Nephron (organoid): ENCODE measurements around the gene SPOCK2.
"Not testable (repeated sequence)": the region's sequence is repeated elsewhere in the genome, so short reads cannot be mapped to it uniquely, and the experiment has no call there.

ENCODE experiments used
- H3K27ac Mint-ChIP-seq, 3 experiments: 2 replicates each; pipeline ENCODE4 v1.8.0; 2020; ENCODE audit warnings: mixed read lengths in 3 of 3, mild to moderate bottlenecking in 2 of 3, moderate library complexity in 1 of 3
- H3K27me3 Mint-ChIP-seq: 2 replicates; pipeline ENCODE4 v1.8.0; 2021; ENCODE audit warnings: low read depth, mild to moderate bottlenecking, moderate library complexity, mixed read lengths
- H3K36me3 Mint-ChIP-seq: 2 replicates; pipeline ENCODE4 v1.8.0; 2020; ENCODE audit warnings: low read depth, mixed read lengths
- H3K4me1 Mint-ChIP-seq: 2 replicates; pipeline ENCODE4 v1.8.0; 2020; ENCODE audit warnings: mixed read lengths
- H3K4me3 Mint-ChIP-seq, 3 experiments: 2 replicates each; pipeline ENCODE4 v1.8.0; 2020; ENCODE audit warnings: mild to moderate bottlenecking in 3 of 3, mixed read lengths in 3 of 3, moderate library complexity in 2 of 3
- H3K9me3 Mint-ChIP-seq: 2 replicates; pipeline ENCODE4 v1.8.0; 2020; ENCODE audit warnings: mixed read lengths
- TF ChIP-seq, protein P1 (sequence below), 3 experiments: fragments of 200-600 bp; sonication (generic); IDR thresholded peaks; one replicate each; pipeline ENCODE4 v1.5.0; 2021; ENCODE audit warnings: antibody characterized with exemption in 3 of 3; ENCODE audit not compliant: unreplicated experiment in 3 of 3

The SPOCK2 gene

GRCh38 chr10:72110673-72111401 lies 22.5 kb upstream of the SPOCK2 start:
- H3K4me1 Mint-ChIP-seq, result peaks cover 50% of the 10 kb centered on the region
- peaks cover 23% of the 10 kb centered on the region for H3K36me3 Mint-ChIP-seq
- no peak overlapping the region for H3K4me3 Mint-ChIP-seq
- no peaks in the 10 kb centered on the region for H3K27me3 Mint-ChIP-seq
- peaks cover 4% of the 10 kb centered on the region for H3K9me3 Mint-ChIP-seq
- TF ChIP-seq, protein P1, sequence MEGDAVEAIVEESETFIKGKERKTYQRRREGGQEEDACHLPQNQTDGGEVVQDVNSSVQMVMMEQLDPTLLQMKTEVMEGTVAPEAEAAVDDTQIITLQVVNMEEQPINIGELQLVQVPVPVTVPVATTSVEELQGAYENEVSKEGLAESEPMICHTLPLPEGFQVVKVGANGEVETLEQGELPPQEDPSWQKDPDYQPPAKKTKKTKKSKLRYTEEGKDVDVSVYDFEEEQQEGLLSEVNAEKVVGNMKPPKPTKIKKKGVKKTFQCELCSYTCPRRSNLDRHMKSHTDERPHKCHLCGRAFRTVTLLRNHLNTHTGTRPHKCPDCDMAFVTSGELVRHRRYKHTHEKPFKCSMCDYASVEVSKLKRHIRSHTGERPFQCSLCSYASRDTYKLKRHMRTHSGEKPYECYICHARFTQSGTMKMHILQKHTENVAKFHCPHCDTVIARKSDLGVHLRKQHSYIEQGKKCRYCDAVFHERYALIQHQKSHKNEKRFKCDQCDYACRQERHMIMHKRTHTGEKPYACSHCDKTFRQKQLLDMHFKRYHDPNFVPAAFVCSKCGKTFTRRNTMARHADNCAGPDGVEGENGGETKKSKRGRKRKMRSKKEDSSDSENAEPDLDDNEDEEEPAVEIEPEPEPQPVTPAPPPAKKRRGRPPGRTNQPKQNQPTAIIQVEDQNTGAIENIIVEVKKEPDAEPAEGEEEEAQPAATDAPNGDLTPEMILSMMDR (IDR thresholded peaks at IDR 0.05; ENCODE audit: unreplicated experiment in 3 of 3), result no peak
- peak overlapping the region; percentile 58 to 92 (median 67) for H3K27ac Mint-ChIP-seq

DNA sequence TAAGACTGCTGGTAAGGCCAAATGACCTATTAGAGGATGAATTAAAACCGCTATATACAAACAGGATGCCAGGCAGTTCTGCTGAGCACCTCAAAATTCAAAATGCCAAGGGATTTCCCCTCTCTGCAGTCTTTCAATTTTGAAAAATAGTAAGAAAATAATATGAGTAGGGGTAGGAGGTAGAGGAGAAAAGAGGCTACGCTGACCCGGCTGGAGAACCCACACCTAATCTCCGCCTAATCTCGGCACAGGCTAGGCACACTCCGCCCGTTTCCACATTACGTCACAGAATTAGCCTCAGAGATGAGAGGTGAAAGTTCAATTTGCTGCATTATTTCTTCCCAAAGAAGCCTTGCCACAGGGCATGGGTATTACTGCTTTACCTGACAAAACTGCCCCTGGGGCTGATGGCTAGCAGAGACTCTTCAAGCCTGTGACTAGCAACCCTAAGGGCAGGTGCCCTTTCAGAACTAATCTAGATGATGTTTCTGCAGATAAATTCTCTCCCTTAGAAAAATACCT lies 21.3 kb upstream of the SPOCK2 start:
- Mint-ChIP-seq H3K9me3 (no peaks in the 10 kb centered on the region), H3K27ac (peak overlapping the region; percentile 43 to 92 (median 58)), H3K4me3 (no peak overlapping the region), H3K27me3 (no peaks in the 10 kb centered on the region), H3K4me1 (peaks cover 43% of the 10 kb centered on the region), H3K36me3 (peaks cover 13% of the 10 kb centered on the region)
- TF ChIP-seq, protein P1 (IDR thresholded peaks at IDR 0.05; ENCODE audit: unreplicated experiment in 3 of 3), result no peak

GRCh38 chr10:72108830-72109635 lies 20.7 kb upstream of the SPOCK2 start:
- peaks cover 50% of the 10 kb centered on the region for H3K4me1 Mint-ChIP-seq
- TF ChIP-seq, protein P1 (IDR thresholded peaks at IDR 0.05; ENCODE audit: unreplicated experiment in 3 of 3), result no peak
- no peak overlapping the region for H3K4me3 Mint-ChIP-seq
- H3K36me3 Mint-ChIP-seq, result peaks cover 20% of the 10 kb centered on the region
- no peaks in the 10 kb centered on the region for H3K9me3 Mint-ChIP-seq
- no peaks in the 10 kb centered on the region for H3K27me3 Mint-ChIP-seq
- peak overlapping the region; percentile 43 to 92 (median 58) for H3K27ac Mint-ChIP-seq

DNA sequence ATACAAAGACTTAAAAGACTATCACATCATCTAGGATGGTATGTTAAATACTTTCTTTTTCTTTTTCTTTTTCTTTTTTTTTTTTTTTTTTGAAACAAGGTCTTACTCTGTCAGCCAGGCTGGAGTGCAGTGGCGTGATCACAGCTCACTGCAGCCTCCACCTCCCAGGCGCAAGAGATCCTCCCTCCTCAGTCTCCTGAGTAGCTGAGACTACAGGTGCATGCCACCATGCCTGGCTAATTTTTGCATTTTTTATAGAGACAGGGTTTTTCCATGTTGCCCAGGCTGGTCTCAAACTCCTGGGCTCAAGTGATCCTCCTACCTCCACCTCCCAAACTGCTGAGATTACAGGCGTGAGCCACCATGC lies 19.6 kb upstream of the SPOCK2 start:
- Mint-ChIP-seq H3K4me1 (peaks cover 51% of the 10 kb centered on the region), H3K36me3 (peaks cover 21% of the 10 kb centered on the region), H3K27ac (peak overlapping the region; percentile 79 to 92 (median 89))
- not testable (repeated sequence) for H3K27me3 Mint-ChIP-seq, H3K4me3 Mint-ChIP-seq, H3K9me3 Mint-ChIP-seq

DNA sequence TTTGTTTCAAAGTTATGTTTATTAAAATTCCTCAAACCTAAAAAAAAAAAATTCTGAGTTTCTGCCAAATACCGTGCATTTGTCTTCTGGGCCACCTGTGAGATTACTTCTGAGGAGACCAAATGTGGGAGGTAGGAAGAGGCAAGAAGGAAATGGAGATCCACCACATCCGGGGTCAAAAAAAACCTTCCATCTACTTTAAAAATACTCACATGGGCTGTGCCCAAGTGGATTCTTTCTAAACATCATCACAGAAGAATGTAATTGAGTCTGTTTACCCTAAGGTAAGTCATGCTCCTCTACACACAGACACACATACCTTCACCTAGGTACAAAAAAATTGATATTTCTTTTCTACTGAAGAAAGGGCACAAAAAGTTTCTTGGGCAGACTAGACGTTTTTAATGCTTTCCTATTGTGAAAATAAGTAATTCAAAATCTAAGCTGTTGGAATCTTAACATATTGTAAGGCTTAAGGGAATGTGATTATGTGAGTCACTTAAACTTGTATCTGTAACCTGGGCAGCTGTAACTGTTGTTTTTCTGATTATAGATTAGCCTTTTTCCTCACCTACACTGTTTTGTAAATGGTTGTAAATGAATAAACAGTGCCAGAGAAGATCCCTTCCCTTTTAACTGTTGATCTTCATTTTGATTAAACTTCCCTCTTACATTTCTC lies 19.1 kb upstream of the SPOCK2 start:
- Mint-ChIP-seq H3K27ac (peak overlapping the region; percentile 79 to 92 (median 89)), H3K27me3 (no peaks in the 10 kb centered on the region), H3K36me3 (peaks cover 22% of the 10 kb centered on the region), H3K4me1 (peaks cover 51% of the 10 kb centered on the region), H3K4me3 (no peak overlapping the region), H3K9me3 (no peaks in the 10 kb centered on the region)
- TF ChIP-seq, protein P1 (IDR thresholded peaks at IDR 0.05; ENCODE audit: unreplicated experiment in 3 of 3), result no peak

GRCh38 chr10:72106896-72107295 lies 18.5 kb upstream of the SPOCK2 start:
- TF ChIP-seq, protein P1 (IDR thresholded peaks at IDR 0.05; ENCODE audit: unreplicated experiment in 3 of 3), result no peak
- no peak overlapping the region for H3K4me3 Mint-ChIP-seq
- no peaks in the 10 kb centered on the region for H3K27me3 Mint-ChIP-seq
- H3K4me1 Mint-ChIP-seq, result peaks cover 51% of the 10 kb centered on the region
- peaks cover 25% of the 10 kb centered on the region for H3K36me3 Mint-ChIP-seq
- H3K27ac Mint-ChIP-seq, result peak overlapping the region; percentile 79 to 92 (median 89)
- H3K9me3 Mint-ChIP-seq, result no peaks in the 10 kb centered on the region
